IMR-90 (cell line): ENCODE measurements around the gene HDAC9.

ENCODE experiments used
- BHLHE40 ChIP-seq: fragments of 150-350 bp; IDR thresholded peaks from 2 replicates; pipeline ENCODE4 v1.6.1; 2016; ENCODE audit warnings: mild to moderate bottlenecking, low read depth, low read length
- CHD1 ChIP-seq: IDR thresholded peaks from 2 replicates; pipeline ENCODE4 v1.6.1; 2012; ENCODE audit warnings: low read depth, low read length, improper control_type of control experiment
- POLR2A ChIP-seq: IDR thresholded peaks from 2 replicates; pipeline ENCODE4 v1.6.1; 2012; ENCODE audit warnings: mild to moderate bottlenecking, low read depth, low read length
- SMC3 ChIP-seq: fragments of 150-350 bp; IDR thresholded peaks from 2 replicates; pipeline ENCODE4 v1.6.1; 2016; ENCODE audit warnings: low read depth, mild to moderate bottlenecking, antibody characterized with exemption, low read length, moderate library complexity
- TF ChIP-seq, protein P1 (sequence below): conservative IDR thresholded peaks from 2 replicates; pipeline ENCODE4 v1.5.1; 2012; ENCODE audit warnings: mild to moderate bottlenecking, low read depth, low read length, improper control_type of control experiment

- TF ChIP-seq, protein P1, sequence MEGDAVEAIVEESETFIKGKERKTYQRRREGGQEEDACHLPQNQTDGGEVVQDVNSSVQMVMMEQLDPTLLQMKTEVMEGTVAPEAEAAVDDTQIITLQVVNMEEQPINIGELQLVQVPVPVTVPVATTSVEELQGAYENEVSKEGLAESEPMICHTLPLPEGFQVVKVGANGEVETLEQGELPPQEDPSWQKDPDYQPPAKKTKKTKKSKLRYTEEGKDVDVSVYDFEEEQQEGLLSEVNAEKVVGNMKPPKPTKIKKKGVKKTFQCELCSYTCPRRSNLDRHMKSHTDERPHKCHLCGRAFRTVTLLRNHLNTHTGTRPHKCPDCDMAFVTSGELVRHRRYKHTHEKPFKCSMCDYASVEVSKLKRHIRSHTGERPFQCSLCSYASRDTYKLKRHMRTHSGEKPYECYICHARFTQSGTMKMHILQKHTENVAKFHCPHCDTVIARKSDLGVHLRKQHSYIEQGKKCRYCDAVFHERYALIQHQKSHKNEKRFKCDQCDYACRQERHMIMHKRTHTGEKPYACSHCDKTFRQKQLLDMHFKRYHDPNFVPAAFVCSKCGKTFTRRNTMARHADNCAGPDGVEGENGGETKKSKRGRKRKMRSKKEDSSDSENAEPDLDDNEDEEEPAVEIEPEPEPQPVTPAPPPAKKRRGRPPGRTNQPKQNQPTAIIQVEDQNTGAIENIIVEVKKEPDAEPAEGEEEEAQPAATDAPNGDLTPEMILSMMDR: no peak
- TF ChIP-seq POLR2A: no peak
- no peak for TF ChIP-seq SMC3
- no peak for TF ChIP-seq CHD1
- TF ChIP-seq BHLHE40: no peak
These were observed 519.5 kb downstream of the HDAC9 start for GRCh38 chr7:19015098-19015497.
